Spleen (tissue), 7 donors: ENCODE results near the gene HTATIP2.

ENCODE experiments used
- POLR2A ChIP-seq, 3 donors: fragments of 450-650 bp; IDR thresholded peaks; one replicate each; pipeline ENCODE4 v1.5.1; 2017; ENCODE audit warnings: antibody characterized with exemption in 3 of 3, mild to moderate bottlenecking in 1 of 3
- TF ChIP-seq, protein P1 (sequence below), 11 experiments: fragments of 200-600 bp in 7 of 11; fragments of 450-650 bp in 4 of 11; sonication (generic) in 4 of 11; IDR thresholded peaks in 8 of 11; conservative IDR thresholded peaks in 3 of 11; 1 replicate in 7 of 11; 2 replicates in 4 of 11; pipeline versions ENCODE4 v1.4.0 to v1.8.0; 2016 to 2021; ENCODE audit warnings: antibody characterized with exemption in 11 of 11, inconsistent platforms in 4 of 11, mild to moderate bottlenecking in 1 of 11
- donor health status: DM: no; HTN: no; CAD: no; lungs with moderate emphysema.
- donor health status: DM: no; HTN: no; CAD: no.
- donor health status: DM: no; HTN: no; CAD: no.

DNA sequence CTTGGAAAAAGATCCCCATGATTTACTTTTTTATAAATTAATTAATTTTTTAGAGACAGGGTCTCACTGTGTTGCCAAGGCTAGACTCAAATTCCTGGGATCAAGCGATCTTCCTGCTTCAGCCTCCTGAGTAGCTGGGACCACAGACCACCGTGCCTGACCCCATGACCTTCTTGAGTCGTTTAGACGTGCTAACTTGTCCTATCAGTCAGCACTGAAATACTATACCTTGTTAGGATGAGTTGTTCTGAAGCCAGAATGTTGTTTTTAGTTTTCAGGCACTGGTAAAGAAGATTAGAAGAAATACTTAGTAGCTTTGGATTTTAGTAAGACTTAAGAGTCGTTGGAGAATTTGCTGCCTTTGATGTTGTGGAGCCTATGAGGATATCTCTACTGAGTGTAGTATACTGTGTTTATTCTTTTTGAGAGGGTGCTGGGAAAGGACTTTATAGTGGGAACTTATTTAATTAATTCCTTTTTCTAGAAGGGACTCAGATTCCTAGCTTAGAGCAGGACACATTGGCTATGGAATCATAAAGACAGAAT is 8.6 kb downstream of the HTATIP2 start:
- no peak for TF ChIP-seq POLR2A (IDR thresholded peaks at IDR 0.05)
- TF ChIP-seq, protein P1, sequence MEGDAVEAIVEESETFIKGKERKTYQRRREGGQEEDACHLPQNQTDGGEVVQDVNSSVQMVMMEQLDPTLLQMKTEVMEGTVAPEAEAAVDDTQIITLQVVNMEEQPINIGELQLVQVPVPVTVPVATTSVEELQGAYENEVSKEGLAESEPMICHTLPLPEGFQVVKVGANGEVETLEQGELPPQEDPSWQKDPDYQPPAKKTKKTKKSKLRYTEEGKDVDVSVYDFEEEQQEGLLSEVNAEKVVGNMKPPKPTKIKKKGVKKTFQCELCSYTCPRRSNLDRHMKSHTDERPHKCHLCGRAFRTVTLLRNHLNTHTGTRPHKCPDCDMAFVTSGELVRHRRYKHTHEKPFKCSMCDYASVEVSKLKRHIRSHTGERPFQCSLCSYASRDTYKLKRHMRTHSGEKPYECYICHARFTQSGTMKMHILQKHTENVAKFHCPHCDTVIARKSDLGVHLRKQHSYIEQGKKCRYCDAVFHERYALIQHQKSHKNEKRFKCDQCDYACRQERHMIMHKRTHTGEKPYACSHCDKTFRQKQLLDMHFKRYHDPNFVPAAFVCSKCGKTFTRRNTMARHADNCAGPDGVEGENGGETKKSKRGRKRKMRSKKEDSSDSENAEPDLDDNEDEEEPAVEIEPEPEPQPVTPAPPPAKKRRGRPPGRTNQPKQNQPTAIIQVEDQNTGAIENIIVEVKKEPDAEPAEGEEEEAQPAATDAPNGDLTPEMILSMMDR (IDR thresholded peaks at IDR 0.05 in 8 of 11, conservative IDR thresholded peaks at IDR 0.05 in 3 of 11) = no peak
